ENCODE results near the gene EP300. TPM values are rescaled to one million over a fixed set of nuclear protein-coding genes. Genes with fewer than 3 reads are reported as not detected.

The EP300 gene
- total and polyA plus RNA-seq, 11 donors: 11.4 to 58.0 (median 34.7) TPM

DNA sequence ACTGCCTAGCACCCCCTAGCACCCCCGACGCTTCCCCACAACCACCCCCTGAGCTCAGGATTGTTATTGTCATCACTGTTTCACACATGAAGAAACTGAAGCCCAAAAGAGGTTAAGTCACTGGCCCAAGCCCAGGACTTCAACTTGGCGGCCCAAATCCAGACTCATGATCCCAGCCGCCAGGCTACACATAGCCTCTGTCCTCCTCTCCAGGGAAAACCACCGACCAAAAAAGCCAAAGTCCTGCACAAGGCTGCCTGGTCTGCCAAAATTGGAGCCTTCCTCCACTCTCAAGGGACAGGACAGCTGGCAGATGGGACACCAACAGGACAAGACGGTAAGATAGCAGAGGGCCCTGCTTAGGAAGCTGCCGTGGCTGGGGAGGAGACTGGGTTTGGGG lies 123.5 kb downstream of the EP300 start:
- Histone ChIP-seq H3K27ac (peak overlapping the region in 10 of 12 donors; percentile 28 to 93 (median 86)), H3K27me3 (no peaks in the 10 kb centered on the region), H3K9me3 (no peaks in the 10 kb centered on the region), H3K4me3 (peak overlapping the region in 8 of 12 donors; percentile 4 to 54 (median 38)), H3K36me3 (peaks cover 2 to 67% (median 49%) of the 10 kb centered on the region in 9 donors), H3K4me1 (peaks cover 0 to 32% (median 23%) of the 10 kb centered on the region in 12 donors)
- WGBS, 4 donors: 71 to 89% (median 73%) methylated on average over 7 of the region's 7 CpGs
- intact Hi-C loops (cut with DNase I): no loop called here
- ATAC-seq: no peak
- DNase-seq: no peak
- TF ChIP-seq, protein P1, sequence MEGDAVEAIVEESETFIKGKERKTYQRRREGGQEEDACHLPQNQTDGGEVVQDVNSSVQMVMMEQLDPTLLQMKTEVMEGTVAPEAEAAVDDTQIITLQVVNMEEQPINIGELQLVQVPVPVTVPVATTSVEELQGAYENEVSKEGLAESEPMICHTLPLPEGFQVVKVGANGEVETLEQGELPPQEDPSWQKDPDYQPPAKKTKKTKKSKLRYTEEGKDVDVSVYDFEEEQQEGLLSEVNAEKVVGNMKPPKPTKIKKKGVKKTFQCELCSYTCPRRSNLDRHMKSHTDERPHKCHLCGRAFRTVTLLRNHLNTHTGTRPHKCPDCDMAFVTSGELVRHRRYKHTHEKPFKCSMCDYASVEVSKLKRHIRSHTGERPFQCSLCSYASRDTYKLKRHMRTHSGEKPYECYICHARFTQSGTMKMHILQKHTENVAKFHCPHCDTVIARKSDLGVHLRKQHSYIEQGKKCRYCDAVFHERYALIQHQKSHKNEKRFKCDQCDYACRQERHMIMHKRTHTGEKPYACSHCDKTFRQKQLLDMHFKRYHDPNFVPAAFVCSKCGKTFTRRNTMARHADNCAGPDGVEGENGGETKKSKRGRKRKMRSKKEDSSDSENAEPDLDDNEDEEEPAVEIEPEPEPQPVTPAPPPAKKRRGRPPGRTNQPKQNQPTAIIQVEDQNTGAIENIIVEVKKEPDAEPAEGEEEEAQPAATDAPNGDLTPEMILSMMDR (IDR thresholded peaks at IDR 0.05): no peak
- no peak for TF ChIP-seq POLR2A (IDR thresholded peaks at IDR 0.05)

DNA sequence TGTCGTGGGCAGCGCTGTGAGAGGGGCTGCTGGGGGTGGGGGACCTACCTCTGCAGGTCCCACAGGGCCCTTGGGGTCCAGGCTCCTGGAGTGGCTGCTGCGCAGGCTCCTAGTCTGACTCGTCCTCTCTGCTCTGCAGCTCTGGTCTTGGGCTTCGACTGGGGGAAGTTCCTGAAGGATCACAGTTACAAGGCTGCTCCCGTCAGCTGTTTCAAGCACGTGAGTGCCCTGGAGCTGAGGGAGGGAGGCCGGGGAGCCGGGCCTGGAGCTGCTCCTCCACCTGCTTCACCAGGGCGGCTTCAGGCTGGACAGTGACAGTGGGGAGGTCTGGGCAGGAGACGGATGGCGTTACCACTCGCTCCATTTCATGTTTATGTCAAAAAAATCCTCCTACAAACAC lies 124.6 kb downstream of the EP300 start:
- Histone ChIP-seq H3K36me3 (peaks cover 4 to 67% (median 55%) of the 10 kb centered on the region in 9 donors), H3K9me3 (no peaks in the 10 kb centered on the region), H3K4me1 (peaks cover 0 to 32% (median 23%) of the 10 kb centered on the region in 12 donors), H3K4me3 (peak overlapping the region in 9 of 12 donors; percentile 23 to 54 (median 38)), H3K27me3 (no peaks in the 10 kb centered on the region), H3K27ac (peak overlapping the region; percentile 25 to 93 (median 85))
- 55 to 77% (median 63%) methylated on average over 13 of the region's 13 CpGs for WGBS, 4 donors
- DNase-seq (no peak), ATAC-seq (peak; percentile 5 to 36 (median 24))
- TF ChIP-seq POLR2A (IDR thresholded peaks at IDR 0.05): no peak
- TF ChIP-seq, protein P1 (IDR thresholded peaks at IDR 0.05): no peak
- intact Hi-C loops (cut with DNase I): no loop called here

DNA sequence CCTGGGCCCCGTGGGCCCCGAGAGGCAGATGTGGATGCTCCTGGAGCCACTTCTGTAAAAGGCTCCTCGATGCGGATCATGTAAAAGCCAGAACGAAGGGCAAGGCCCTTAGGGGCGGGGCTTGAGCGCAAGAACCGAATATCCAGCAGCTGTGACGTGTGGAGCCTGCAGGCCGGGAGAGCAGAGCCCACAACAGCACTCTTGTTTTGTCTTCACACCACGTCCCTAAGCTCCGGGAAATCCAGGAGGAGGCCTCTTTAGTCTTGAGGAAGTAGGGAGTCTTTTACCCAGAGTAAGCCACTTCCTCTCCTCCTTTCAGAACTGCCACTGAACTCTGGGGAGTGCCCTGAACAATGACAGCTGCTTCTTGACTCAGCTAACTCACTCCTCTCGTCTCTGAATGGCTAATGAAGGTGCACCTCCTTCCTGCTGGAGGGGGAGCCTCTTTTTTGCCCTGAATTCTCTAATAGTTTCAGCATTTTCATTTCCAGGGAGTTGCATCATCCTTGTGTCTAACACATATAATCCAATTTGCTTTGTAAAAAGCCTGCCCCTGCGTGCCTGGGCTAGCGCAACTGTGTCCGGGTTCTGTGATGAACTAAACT lies 125.3 kb downstream of the EP300 start:
- 36 to 40% (median 39%) methylated on average over 10 to 16 of the region's 16 CpGs for WGBS, 4 donors

More for the DNA sequence above, 125.3 kb downstream of the EP300 start:
- Histone ChIP-seq H3K36me3 (peaks cover 4 to 67% (median 56%) of the 10 kb centered on the region in 9 donors), H3K9me3 (no peaks in the 10 kb centered on the region), H3K4me1 (peaks cover 0 to 32% (median 23%) of the 10 kb centered on the region in 12 donors), H3K27ac (peak overlapping the region; percentile 25 to 93 (median 85)), H3K4me3 (peak overlapping the region in 10 of 12 donors; percentile 12 to 54 (median 37)), H3K27me3 (no peaks in the 10 kb centered on the region)
- intact Hi-C loops (cut with DNase I): no loop called here
- DNase-seq (peak; percentile 79 to 88 (median 81)), ATAC-seq (peak; percentile 82 to 95 (median 94))
- TF ChIP-seq, protein P1 (IDR thresholded peaks at IDR 0.05): no peak
- peak in 1 of 2 donors; percentile 36 for TF ChIP-seq POLR2A (IDR thresholded peaks at IDR 0.05)
